Glutamatergic neuron (in vitro differentiated cells): ENCODE results near the gene MFAP2. TPM values are rescaled to one million over a fixed set of nuclear protein-coding genes. Genes with fewer than 3 reads are reported as not detected.
"Not testable (repeated sequence)": the region's sequence is repeated elsewhere in the genome, so short reads cannot be mapped to it uniquely, and the experiment has no call there.

Experiments
- DNase-seq: peaks from one replicate; pipeline ENCODE4 v3.0.0; 2022
- H3K27ac Mint-ChIP-seq: one replicate; pipeline ENCODE4 v1.8.0; 2020; ENCODE audit warnings: mild to moderate bottlenecking, mixed read lengths, inconsistent platforms; ENCODE audit not compliant: unreplicated experiment
- H3K27me3 Mint-ChIP-seq: one replicate; pipeline ENCODE4 v1.8.0; 2020; ENCODE audit warnings: mild to moderate bottlenecking, moderate library complexity, mixed read lengths, inconsistent platforms; ENCODE audit not compliant: unreplicated experiment
- H3K36me3 Mint-ChIP-seq: one replicate; pipeline ENCODE4 v1.8.0; 2020; ENCODE audit warnings: mild to moderate bottlenecking, mixed read lengths, inconsistent platforms; ENCODE audit not compliant: unreplicated experiment
- H3K4me1 Mint-ChIP-seq: one replicate; pipeline ENCODE4 v1.8.0; 2020; ENCODE audit warnings: mild to moderate bottlenecking, low read depth, mixed read lengths, inconsistent platforms; ENCODE audit not compliant: unreplicated experiment
- H3K4me3 Mint-ChIP-seq: one replicate; pipeline ENCODE4 v1.8.0; 2020; ENCODE audit warnings: mild to moderate bottlenecking, mixed read lengths, inconsistent platforms; ENCODE audit not compliant: unreplicated experiment
- H3K9me3 Mint-ChIP-seq: one replicate; pipeline ENCODE4 v1.8.0; 2020; ENCODE audit warnings: mild to moderate bottlenecking, moderate library complexity, mixed read lengths, inconsistent platforms; ENCODE audit not compliant: unreplicated experiment
- CTCF ChIP-seq: fragments of 200-600 bp; sonication (generic); IDR thresholded peaks from one replicate; pipeline ENCODE4 v1.5.0; 2021; ENCODE audit not compliant: partially characterized antibody, unreplicated experiment
- total RNA-seq: library from RNA; stranded (reverse); fragmentation: NEBNext Ultra II Directional; extraction: Animal tissue kit (Norgen Biotek cat#: 25700); gene quantifications from one replicate; pipeline ENCODE4 v1.2.1, GENCODE V29; 2021; ENCODE audit not compliant: unreplicated experiment

The MFAP2 gene
- total RNA-seq, 1 donor from 2014 or later = 2.1 TPM

DNA sequence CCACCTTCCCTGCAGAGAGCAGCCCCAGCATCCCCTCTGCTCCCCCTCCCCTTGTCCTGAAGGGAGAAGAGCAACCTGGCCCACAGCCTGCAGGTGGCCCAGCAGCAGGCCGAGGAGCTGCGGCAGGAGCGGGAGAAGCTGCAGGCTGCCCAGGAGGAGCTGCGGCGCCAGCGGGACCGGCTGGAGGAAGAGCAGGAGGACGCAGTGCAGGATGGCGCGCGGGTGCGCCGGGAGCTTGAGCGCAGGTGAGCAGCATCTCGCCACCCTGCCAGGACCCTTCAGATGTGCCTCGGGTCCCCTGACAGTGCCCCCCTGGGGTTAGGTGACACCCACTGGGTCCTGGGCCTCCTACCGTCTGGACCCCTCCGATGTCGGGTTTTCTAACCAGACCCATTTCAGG lies 36.4 kb downstream of the MFAP2 start:
- DNase-seq = no peak
- no peak for TF ChIP-seq CTCF
- Mint-ChIP-seq H3K27me3 (peaks cover 6% of the 10 kb centered on the region), H3K27ac (no peak overlapping the region), H3K36me3 (no peaks in the 10 kb centered on the region), H3K9me3 (no peaks in the 10 kb centered on the region), H3K4me3 (no peak overlapping the region), H3K4me1 (no peaks in the 10 kb centered on the region)

GRCh38 chr1:16939386-16940180 lies 40.8 kb downstream of the MFAP2 start:
- H3K36me3 Mint-ChIP-seq, H3K4me3 Mint-ChIP-seq, H3K27me3 Mint-ChIP-seq, H3K4me1 Mint-ChIP-seq, H3K27ac Mint-ChIP-seq, H3K9me3 Mint-ChIP-seq: not testable (repeated sequence)
- DNase-seq = peak; percentile 57

DNA sequence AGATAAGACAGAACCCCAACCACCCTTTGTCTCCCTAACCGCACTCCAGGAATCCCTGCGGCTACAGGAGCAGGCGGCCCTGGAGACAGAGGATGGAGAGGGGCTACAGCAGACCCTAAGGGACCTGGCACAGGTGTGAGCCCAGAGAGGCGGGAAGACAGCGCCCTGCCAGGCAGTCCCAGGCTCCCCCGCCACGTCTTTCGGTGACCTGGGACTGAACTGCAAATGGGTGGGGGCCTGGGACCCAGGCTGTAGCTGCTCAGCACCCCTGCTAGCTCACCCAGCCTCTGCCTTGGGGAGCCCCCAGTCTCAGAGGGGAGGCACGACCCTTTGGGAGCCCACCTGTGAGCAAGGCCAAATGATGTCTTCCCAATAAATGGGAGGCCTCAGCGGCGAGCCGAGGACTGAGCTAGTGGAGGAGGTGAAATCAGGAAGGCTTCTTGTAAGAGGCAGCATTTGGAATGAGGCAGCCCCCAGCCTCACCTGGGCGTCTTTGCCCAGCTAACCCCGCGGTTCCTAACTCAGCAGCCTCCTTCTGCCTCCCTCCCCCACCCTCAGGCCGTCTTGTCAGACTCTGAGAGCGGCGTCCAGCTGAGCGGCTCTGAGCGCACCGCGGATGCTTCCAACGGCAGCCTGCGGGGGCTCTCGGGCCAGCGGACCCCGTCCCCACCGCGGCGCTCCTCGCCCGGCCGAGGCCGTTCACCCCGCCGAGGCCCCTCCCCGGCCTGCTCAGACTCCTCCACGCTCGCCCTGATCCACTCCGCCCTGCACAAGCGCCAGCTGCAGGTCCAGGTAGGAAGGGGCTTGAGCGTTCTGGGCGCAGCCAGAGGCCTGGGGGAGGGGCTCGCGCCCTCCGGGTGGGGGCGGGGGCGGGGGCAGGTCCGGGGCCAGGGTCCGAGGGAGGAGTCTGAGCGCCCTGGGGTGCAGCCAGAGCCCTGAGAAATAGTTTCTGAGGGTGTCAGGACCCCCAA lies 41.8 kb downstream of the MFAP2 start:
- no peak overlapping the region for H3K4me3 Mint-ChIP-seq
- TF ChIP-seq CTCF = no peak
- H3K27ac Mint-ChIP-seq = no peak overlapping the region
- no peaks in the 10 kb centered on the region for H3K4me1 Mint-ChIP-seq
- H3K9me3 Mint-ChIP-seq = peaks cover 1% of the 10 kb centered on the region
- peak; percentile 71 for DNase-seq
- peaks cover 5% of the 10 kb centered on the region for H3K27me3 Mint-ChIP-seq
- H3K36me3 Mint-ChIP-seq = no peaks in the 10 kb centered on the region

DNA sequence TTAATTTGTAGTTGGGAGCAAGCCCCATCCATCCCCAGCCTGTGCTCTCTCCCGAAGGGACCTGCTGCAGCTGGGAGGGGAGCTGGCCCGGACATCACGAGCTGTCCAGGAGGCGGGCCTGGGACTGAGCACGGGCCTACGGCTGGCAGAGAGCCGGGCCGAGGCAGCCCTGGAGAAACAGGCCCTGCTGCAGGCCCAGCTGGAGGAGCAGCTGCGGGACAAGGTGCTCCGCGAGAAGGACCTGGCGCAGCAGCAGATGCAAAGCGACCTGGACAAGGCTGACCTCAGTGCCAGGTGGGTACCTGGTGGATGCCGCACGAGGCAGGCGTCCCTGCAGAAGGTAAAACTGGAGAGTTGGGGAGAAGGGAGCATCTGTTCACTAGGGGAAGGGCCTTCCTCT lies 43.8 kb downstream of the MFAP2 start:
- DNase-seq, H3K4me3 Mint-ChIP-seq, H3K27ac Mint-ChIP-seq, H3K27me3 Mint-ChIP-seq, H3K4me1 Mint-ChIP-seq, H3K36me3 Mint-ChIP-seq, H3K9me3 Mint-ChIP-seq: not testable (repeated sequence)

DNA sequence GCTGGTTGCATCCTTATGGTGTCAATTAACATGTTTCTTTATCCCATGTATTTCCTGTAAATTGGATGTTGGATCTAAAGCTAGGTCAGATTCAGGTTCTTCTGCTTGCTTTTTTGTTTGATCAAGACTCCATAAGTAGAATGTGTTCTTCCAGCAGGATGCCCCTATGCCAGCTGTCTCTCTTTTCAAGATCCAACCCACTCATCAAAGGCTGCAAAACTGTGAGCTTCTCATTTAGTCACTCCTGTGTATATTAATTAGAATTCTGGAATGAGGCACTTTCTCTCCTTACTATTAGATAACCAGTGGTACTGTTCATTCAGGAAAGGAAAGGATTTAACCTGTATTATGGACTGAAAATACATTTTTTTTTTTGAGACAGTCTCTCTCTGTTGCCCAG lies 46.5 kb downstream of the MFAP2 start:
- peaks cover 11% of the 10 kb centered on the region for H3K27me3 Mint-ChIP-seq
- H3K4me1 Mint-ChIP-seq, DNase-seq, H3K4me3 Mint-ChIP-seq, H3K36me3 Mint-ChIP-seq, H3K27ac Mint-ChIP-seq, H3K9me3 Mint-ChIP-seq: not testable (repeated sequence)

DNA sequence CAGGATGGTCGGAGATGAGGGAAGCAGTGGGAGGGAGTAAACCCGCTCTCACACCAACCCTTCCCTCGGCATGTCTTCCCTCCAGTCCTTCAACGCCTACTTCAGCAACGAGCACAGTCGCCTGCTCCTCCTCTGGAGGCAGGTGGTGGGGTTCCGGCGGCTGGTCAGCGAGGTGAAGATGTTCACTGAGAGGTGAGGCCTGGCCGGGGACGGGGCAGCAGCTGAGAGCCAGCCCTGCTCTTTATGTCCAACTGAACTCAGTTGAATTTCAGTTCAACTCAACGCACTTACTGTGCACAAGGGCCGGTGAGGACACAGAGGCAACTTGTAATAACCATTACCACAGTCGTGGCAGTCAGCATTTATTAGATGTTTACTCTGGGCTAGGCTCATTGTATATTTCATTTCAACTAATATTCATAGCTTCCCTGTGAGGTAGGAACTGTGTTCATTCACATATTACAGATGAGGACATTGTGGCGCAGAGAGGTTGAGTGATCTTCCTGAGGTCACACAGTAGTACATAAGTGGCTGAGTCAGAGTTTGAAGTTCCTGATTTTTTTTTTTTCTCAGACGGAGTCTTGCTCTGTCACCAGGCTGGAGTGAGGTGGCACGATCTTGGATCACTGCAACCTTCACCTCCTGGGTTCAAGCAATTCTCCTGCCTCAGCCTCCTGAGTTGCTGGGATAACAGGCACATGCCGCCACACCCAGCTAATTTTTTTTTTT lies 49.0 kb downstream of the MFAP2 start:
- H3K27me3 Mint-ChIP-seq = peaks cover 11% of the 10 kb centered on the region
- peaks cover 15% of the 10 kb centered on the region for H3K9me3 Mint-ChIP-seq
- DNase-seq, H3K4me3 Mint-ChIP-seq, H3K27ac Mint-ChIP-seq, H3K36me3 Mint-ChIP-seq: not testable (repeated sequence)
- peaks cover 21% of the 10 kb centered on the region for H3K4me1 Mint-ChIP-seq

GRCh38 chr1:16929146-16930041 lies 51.0 kb downstream of the MFAP2 start:
- Mint-ChIP-seq H3K4me3 (peak overlapping the region; percentile 32), H3K4me1 (peaks cover 27% of the 10 kb centered on the region), H3K27me3 (peaks cover 11% of the 10 kb centered on the region), H3K9me3 (peaks cover 15% of the 10 kb centered on the region)
- not testable (repeated sequence) for H3K27ac Mint-ChIP-seq, DNase-seq, H3K36me3 Mint-ChIP-seq
